ENCODE data around the gene TMEFF2.

The TMEFF2 gene

GRCh38 chr2:192201116-192201515, 6.4 kb upstream of the TMEFF2 start:
- H3K4me3 ChIP-seq (ENCODE audit: low read depth, low read length) = no peak overlapping the region
- no peak for DNase-seq (ENCODE audit: low read depth)
- no peak for TF ChIP-seq CTCF (IDR thresholded peaks at IDR 0.05; ENCODE audit: control insufficient read depth, extremely low read depth, insufficient read depth)

GRCh38 chr2:192197357-192197756, 2.6 kb upstream of the TMEFF2 start:
- no peak overlapping the region for H3K4me3 ChIP-seq (ENCODE audit: low read depth, low read length)
- TF ChIP-seq CTCF (IDR thresholded peaks at IDR 0.05; ENCODE audit: control insufficient read depth, extremely low read depth, insufficient read depth) = peak; percentile 39
- DNase-seq (ENCODE audit: low read depth) = no peak

GRCh38 chr2:192196421-192197194, 1.9 kb upstream of the TMEFF2 start:
- TF ChIP-seq CTCF (IDR thresholded peaks at IDR 0.05; ENCODE audit: control insufficient read depth, extremely low read depth, insufficient read depth) = no peak
- DNase-seq (ENCODE audit: low read depth) = no peak
- peak overlapping the region; percentile 74 for H3K4me3 ChIP-seq (ENCODE audit: low read depth, low read length)

- no peak for TF ChIP-seq CTCF (IDR thresholded peaks at IDR 0.05; ENCODE audit: control insufficient read depth, extremely low read depth, insufficient read depth)
- peak overlapping the region; percentile 74 for H3K4me3 ChIP-seq (ENCODE audit: low read depth, low read length)
- no peak for DNase-seq (ENCODE audit: low read depth)
Measured at GRCh38 chr2:192195548-192196418, 1.1 kb upstream of the TMEFF2 start.

GRCh38 chr2:192194265-192194865, 368 bp downstream of the TMEFF2 start:
- no peak for DNase-seq (ENCODE audit: low read depth)
- no peak for TF ChIP-seq CTCF (IDR thresholded peaks at IDR 0.05; ENCODE audit: control insufficient read depth, extremely low read depth, insufficient read depth)
- peak overlapping the region; percentile 74 for H3K4me3 ChIP-seq (ENCODE audit: low read depth, low read length)

- H3K4me3 ChIP-seq (ENCODE audit: low read depth, low read length) = no peak overlapping the region; the same call in 1 of the 2 replicates
- no peak for DNase-seq (ENCODE audit: low read depth)
- TF ChIP-seq CTCF (IDR thresholded peaks at IDR 0.05; ENCODE audit: control insufficient read depth, extremely low read depth, insufficient read depth) = peak; percentile 53
Measured at GRCh38 chr2:192190474-192190873, 4.3 kb downstream of the TMEFF2 start.
